ENCODE results near the gene HAUS7.
A peak's percentile ranks its signal among the peaks of the same experiment; 100 is the strongest.

HAUS7 gene
- 0.94 to 3.3 reads per million in 2 donors for total RNA-seq

GRCh38 chrX:153470411-153471363, at the start of gene HAUS7:
Gene HAUS7, minus strand, starts transcription at chrX:153470576. Its CDS starts 19 bp downstream, at chrX:153470557.
- DNase-seq, result peak; percentile 73 to 94 (median 78)

- no peak for DNase-seq
Measured at GRCh38 chrX:153519569-153520286, 49.4 kb upstream of the HAUS7 start.

GRCh38 chrX:153517946-153518834, 47.8 kb upstream of the HAUS7 start:
- DNase-seq, result no peak

- DNase-seq, result no peak
Measured at GRCh38 chrX:153517423-153517822, 47.0 kb upstream of the HAUS7 start, which contains the start of gene ATP2B3. Gene ATP2B3, plus strand, starts transcription at chrX:153517642. Its CDS starts 18,606 bp downstream, at chrX:153536248.

- DNase-seq, result no peak
Measured at GRCh38 chrX:153516073-153516472, 45.7 kb upstream of the HAUS7 start.

- no peak for DNase-seq
Measured at GRCh38 chrX:153515435-153515834, 45.1 kb upstream of the HAUS7 start.

GRCh38 chrX:153514259-153514658, 43.9 kb upstream of the HAUS7 start:
- DNase-seq, result no peak

- DNase-seq, result no peak
Measured at GRCh38 chrX:153513265-153513664, 42.9 kb upstream of the HAUS7 start.

- DNase-seq, result no peak
Measured at GRCh38 chrX:153512501-153512893, 42.1 kb upstream of the HAUS7 start.

- no peak for DNase-seq
Measured at GRCh38 chrX:153511784-153512500, 41.6 kb upstream of the HAUS7 start.

GRCh38 chrX:153510383-153510782, 40.0 kb upstream of the HAUS7 start:
- no peak for DNase-seq

- no peak for DNase-seq
Measured at GRCh38 chrX:153509592-153509991, 39.2 kb upstream of the HAUS7 start.

- peak; percentile 60 to 74 (median 71) for DNase-seq
Measured at GRCh38 chrX:153507484-153508178, 37.3 kb upstream of the HAUS7 start.

GRCh38 chrX:153505361-153505760, 35.0 kb upstream of the HAUS7 start:
- no peak for DNase-seq

GRCh38 chrX:153504445-153505016, 34.2 kb upstream of the HAUS7 start:
- no peak for DNase-seq

- DNase-seq, result no peak
Measured at GRCh38 chrX:153502796-153503195, 32.4 kb upstream of the HAUS7 start.

GRCh38 chrX:153502131-153502530, 31.8 kb upstream of the HAUS7 start:
- no peak for DNase-seq

- DNase-seq, result no peak
Measured at GRCh38 chrX:153501530-153501929, 31.2 kb upstream of the HAUS7 start.

- DNase-seq, result no peak
Measured at GRCh38 chrX:153500676-153501280, 30.4 kb upstream of the HAUS7 start.

GRCh38 chrX:153499876-153500275, 29.5 kb upstream of the HAUS7 start:
- DNase-seq, result no peak
